ENCODE data around the gene AHDC1. TPM values are rescaled to one million over a fixed set of nuclear protein-coding genes. Genes with fewer than 3 reads are reported as not detected.
"Not testable (repeated sequence)": the region's sequence is repeated elsewhere in the genome, so short reads cannot be mapped to it uniquely, and the experiment has no call there.

The AHDC1 gene, protein sequence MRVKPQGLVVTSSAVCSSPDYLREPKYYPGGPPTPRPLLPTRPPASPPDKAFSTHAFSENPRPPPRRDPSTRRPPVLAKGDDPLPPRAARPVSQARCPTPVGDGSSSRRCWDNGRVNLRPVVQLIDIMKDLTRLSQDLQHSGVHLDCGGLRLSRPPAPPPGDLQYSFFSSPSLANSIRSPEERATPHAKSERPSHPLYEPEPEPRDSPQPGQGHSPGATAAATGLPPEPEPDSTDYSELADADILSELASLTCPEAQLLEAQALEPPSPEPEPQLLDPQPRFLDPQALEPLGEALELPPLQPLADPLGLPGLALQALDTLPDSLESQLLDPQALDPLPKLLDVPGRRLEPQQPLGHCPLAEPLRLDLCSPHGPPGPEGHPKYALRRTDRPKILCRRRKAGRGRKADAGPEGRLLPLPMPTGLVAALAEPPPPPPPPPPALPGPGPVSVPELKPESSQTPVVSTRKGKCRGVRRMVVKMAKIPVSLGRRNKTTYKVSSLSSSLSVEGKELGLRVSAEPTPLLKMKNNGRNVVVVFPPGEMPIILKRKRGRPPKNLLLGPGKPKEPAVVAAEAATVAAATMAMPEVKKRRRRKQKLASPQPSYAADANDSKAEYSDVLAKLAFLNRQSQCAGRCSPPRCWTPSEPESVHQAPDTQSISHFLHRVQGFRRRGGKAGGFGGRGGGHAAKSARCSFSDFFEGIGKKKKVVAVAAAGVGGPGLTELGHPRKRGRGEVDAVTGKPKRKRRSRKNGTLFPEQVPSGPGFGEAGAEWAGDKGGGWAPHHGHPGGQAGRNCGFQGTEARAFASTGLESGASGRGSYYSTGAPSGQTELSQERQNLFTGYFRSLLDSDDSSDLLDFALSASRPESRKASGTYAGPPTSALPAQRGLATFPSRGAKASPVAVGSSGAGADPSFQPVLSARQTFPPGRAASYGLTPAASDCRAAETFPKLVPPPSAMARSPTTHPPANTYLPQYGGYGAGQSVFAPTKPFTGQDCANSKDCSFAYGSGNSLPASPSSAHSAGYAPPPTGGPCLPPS (N-terminal part only)
- 10 to 100 TPM; 37.6 to 39.1 TPM for total RNA-seq
- long read RNA-seq, partial matches to known transcripts = 7 of 7 reads
- long read RNA-seq, other reads (novel, unspliced or antisense) = 0 of 7 reads

DNA sequence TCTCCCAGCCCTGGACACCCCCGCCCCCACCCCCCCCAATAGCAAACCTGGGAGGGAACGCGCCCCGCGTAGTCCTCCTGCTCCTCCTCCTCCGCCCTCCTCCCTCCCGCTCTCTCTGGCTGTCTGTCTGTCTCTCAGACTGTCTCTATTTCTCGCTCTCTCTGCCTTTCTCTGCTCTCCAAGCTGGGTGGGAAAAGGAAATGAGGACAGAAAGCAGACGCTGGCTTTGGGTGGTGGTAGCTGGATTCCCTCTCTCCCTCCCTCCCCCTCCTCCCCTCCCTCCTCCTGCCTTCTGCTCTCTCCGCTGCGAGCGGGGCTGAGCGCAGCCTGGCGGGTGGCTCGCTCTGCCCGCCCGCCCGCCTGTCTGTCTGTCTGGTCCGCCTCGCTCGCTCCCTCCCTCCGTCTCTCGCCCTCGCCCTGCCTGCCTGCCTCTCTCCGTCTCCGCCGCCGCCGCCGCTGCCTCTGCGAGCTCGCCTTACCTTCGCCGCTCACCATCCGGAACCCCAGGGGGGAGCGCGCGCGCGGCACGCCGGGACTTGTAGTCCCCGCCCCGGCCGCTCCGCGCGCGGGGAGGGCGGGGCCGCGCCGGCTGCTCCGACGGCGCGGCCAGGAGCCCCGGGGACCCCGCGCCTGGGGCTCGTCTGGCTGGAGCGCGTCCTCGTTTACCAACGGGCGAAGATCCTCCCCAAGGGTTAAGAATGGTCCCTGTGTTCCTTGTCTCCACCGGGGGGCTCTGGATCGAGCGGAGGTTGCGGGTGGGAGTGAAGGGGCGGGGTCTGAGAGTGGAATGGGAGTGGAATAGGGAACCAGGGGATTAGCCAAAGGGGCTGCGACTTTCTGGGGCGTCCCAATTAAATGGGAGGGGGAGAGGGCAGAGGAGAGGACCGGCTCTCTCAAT is at the start of gene AHDC1:
TSS of gene AHDC1 (minus strand) at position 464 of the 898 bp plus-strand sequence. CDS start 52,029 bp downstream, outside the sequence.
- DNase-seq (peak; percentile 94), ATAC-seq (peak; percentile 73 to 74)
- intact Hi-C loops (cut with DNase I) = loop anchor here (5.0 to 10.0 kb wide), 3 partner anchors 47 to 187 kb away; partner anchors contain the start of gene WASF2 (in 1 of the 2)

DNA sequence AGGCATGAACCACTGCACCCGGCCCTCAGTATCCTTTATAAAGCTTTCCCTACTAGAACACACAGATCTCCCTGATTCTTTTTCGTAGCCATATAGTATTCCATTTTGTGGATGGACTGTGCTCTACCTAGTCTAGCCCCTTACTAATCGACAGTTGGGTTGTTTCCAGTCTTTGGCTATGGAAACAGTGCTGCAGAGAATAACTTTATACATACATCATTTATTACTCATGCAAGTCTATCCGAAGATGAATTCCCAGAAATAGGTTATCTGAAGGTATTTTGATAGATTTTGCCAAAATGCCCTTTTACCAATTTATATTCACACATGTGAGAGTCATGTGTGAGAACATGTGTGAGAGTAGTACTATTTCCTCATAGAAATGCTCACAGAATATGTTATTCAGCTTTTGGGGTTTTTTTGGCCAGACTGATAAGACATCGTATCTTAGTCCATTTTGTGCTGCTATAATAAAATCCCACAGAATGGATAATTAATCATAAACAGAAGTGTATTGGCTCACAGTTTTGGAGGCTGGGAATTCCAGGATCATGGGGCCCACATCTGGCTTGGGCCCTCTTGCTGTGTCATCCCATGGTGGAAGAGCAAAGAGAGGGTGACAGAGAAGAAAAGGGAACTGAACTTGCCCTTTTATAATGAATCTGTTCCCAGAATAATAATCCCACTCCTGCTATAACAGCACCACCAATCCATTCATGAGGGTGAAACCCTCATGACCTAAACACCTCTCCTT is 48.3 kb upstream of the AHDC1 start:
- DNase-seq (no peak), ATAC-seq (no peak)
- intact Hi-C loops (cut with DNase I) = no loop called here

DNA sequence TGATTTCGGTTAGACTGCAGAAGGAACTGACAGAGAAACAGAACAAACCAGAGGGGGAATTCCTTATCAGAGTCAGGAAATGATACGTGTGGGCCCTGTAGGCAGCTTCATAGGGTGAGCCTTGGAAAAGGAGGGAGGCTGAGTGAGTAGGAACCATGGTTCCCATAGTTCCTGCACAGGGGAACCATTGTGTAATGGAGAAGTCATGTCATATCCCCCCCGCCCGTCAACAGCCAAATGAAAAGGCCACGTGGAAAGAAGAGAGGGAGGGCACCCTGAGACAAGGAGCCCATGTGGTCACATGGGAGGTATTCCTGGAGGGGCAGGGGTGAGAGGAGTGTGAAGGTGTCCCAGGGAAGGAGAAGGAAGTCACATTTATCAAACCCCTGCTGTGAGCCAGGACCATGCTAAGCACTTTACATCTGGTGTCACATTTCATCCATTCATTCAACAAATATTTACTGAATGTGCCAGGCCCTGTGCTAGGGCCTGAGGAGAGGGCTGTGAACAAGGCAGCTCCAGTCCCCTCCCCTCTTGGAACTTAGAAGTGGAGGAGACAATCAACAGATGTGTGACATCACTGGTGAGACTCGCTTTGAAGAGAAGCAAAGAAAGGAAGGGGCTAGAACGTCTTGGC is 46.7 kb upstream of the AHDC1 start:
- intact Hi-C loops (cut with DNase I) = no loop called here
- DNase-seq (no peak), ATAC-seq (peak; percentile 32 to 83)

DNA sequence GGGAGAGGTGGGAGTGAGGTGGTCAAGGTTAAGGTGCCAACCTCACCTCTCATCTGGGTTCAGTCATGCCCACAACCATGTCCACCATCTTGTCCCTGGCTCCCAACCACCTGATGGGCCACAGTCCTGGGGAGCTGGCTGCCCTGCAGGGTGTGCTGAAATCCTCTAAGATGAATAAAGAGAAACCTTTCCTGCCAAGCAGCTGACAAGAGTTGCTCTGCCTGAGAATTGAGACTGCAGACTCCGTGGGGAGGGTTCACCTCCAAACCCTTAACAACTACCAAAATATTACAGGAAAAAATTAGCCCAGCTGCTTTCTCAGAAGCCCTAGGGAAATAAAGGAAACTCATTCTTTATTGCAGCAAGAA is 46.2 kb upstream of the AHDC1 start:
- DNase-seq (no peak), ATAC-seq (peak in 1 of 2 donors; percentile 7)
- intact Hi-C loops (cut with DNase I) = no loop called here

DNA sequence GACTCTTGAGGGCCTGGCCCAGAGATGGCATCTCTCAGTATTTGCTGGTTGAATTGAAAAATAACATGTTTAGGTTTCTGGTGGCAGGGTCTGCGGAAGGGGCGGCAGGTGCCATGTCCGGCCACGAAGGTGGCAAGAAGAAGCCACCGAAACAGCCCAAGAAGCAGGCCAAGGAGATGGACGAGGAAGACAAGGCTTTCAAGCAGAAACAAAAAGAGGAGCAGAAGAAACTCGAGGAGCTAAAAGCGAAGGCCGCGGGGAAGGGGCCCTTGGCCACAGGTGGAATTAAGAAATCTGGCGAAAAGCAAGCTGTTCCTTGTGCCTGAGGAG is 45.3 kb upstream of the AHDC1 start:
- DNase-seq (no peak), ATAC-seq (no peak)
- intact Hi-C loops (cut with DNase I) = no loop called here

DNA sequence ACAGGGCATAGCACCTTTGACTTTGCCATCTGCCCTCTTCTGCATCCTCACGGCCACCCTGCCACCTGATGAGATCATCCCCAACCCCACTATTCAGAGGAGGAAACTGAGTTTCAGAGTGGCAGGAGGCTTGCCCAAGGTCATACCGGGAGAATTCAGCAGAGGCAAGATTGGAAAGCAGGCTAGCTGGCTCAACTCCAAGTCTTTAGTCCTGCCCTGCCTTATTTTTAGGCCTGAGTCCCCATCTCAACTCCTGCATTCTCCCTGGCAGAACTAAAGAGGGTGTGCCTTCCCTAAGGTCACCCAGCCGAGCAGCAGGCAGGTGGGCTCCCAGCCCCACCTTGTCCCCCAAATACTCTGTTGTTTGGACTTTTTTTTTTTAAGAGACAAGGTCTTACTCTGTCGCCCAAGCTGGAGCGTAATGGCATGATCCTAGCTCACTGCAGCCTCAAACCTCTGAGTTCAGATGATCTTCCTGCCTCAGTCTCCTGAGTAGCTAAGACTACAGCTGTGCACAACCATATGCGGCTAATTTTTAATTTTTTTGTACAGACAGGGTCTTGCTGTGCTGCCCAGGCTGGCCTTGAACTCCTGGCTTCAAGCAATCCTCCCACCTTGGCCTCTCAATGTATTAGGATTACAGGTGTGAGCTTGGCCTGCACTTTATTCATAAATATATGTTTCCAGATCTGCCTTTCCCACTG is 44.8 kb upstream of the AHDC1 start:
- DNase-seq (no peak), ATAC-seq (peak; percentile 20 to 60)
- intact Hi-C loops (cut with DNase I) = no loop called here

DNA sequence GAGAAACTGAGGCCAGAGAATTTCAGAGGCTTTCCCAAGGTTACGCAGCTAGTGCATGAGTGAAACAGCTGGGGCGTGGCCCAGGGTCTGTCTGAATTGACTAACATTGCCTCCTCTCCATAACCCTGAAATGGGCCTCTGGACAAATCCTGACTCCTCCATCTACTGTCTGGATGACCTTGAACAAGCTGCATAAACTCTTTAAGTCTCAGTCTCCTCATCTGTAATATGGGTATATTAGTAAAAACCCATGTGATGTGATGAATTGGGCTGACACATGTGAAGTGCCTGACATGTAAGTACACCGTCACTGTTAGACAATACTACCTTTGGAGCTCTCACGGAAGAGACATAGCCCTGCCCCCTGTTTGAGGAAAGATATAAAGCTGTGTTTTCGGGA is 43.4 kb upstream of the AHDC1 start:
- DNase-seq (no peak), ATAC-seq (no peak)
- intact Hi-C loops (cut with DNase I) = no loop called here

DNA sequence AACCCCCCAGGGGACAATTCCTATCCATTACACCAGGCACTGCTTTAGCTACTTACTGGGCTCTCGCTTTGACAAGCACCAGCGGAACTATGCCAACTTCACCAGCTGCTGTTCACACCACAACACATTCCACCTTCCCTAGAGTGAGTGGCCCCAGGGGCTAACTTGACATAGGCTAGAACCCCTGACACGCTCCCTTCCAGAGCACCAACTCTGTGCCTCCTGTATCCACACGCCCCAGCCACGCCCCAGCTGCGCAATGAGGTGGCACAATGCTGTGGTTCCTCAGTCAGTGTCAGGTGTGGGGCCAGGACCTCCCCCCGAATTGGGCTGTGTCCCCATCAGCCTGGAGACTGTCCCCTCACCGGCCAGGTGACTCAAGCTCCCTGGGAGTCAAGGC is 42.7 kb upstream of the AHDC1 start:
- peak; percentile 15 to 59 for ATAC-seq
- no peak for DNase-seq
- intact Hi-C loops (cut with DNase I) = no loop called here

DNA sequence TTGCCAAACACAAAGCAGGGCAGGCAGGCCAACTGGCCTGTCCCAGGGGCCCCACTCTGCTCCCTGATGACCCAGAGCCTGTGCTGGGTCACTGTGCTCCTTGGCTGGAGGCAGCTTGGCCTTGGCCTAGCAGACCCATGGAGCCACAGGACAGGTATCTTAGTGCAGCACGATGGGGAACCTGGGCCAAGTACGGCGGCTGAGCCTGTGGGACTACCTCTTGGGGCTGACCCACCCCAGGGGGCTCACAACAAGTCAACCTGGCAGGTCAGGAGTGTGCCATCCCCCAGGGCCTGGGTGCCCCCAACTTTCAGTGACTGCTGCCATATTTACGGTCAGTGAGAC is 41.1 kb upstream of the AHDC1 start:
- DNase-seq (no peak), ATAC-seq (no peak)
- intact Hi-C loops (cut with DNase I) = no loop called here

DNA sequence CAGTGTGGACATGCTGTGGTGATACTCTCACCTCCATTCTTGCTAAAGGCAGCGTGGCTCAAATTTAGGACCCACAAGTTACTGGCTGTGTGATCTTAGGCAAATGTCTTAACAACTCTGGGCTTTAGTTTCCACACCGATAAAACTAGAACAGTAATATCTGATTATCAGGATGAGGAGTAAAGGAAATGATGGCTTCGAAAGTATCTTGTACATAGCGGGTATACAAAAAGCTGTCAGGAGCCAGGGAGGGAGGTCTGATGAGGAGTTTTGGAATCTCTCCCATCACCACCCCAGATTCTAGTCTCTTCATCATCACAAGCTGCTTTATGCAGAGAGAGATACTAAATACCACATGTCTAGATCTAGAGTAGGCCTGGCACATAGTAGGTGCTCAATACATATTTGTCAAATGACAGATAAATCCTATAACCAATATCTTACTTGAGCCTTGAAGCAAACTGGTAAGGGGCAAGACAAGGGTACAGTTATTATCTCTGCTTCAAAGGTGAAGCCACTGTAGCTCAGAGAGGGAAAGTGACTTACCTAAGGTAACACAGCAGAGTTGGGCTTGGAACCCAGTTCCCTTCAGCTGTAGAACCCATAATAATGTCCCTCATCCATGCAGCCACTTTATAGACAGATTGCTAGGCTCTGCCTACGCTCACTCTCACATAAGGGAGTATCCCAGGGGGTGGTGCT is 40.6 kb upstream of the AHDC1 start:
- no peak for ATAC-seq
- intact Hi-C loops (cut with DNase I) = no loop called here
- no peak for DNase-seq

DNA sequence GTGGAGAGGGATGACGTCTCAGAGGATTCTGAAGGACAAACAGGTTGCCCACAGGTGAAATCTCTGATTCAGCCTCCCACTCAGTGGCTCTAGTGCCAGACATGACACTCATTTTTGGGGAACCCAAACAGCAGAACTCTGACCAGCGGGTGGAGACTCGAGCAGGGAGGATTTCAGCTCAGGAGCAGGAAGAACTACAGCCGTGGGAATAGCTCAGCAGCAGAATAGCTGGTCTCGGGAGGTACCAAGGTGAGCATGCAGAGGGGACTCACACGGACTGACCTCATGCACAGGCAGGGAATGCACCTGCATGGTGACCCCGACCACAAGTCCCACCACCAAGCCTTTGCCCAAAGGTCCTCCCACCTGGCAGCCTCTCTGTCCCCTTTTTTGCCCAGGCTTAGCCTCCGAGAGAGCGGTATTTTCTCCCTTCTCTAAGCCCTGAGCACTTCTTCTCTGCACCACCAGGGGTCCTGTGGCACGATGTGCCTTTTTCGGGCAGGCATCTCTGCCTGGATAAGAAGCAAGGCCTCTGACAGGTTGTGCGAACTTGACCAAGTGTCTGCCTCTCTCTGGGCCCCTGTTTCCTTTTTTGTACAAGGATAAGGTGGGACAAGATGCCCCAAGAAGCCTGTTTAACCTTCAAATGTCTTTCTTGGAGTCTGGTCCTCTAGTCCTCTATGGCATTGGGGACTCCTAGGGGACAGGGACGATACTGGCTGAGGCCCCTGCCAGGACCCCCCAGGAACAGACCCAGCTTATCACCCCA is 39.8 kb upstream of the AHDC1 start:
- ATAC-seq (peak; percentile 66 to 67), DNase-seq (peak; percentile 63)
- intact Hi-C loops (cut with DNase I) = no loop called here

DNA sequence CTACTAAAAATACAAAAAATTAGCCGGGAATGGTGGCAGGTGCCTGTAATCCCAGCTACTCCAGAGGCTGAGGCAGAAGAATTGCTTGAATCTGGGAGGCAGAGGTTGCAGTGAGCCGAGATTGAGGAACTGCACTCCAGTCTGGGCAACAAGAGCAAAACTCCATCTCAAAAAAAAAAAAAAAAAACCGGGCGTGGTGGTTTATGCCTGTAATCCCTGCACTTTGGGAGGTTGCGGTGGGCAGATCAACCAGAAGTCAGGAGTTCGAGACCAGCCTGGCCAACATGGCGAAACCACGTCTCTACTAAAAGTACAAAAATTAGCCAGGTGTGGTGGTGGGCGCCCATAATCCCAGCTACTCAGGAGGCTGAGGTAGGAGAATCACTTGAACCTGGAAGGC is 36.6 kb upstream of the AHDC1 start:
- intact Hi-C loops (cut with DNase I); DNase-seq; ATAC-seq: not testable (repeated sequence)

DNA sequence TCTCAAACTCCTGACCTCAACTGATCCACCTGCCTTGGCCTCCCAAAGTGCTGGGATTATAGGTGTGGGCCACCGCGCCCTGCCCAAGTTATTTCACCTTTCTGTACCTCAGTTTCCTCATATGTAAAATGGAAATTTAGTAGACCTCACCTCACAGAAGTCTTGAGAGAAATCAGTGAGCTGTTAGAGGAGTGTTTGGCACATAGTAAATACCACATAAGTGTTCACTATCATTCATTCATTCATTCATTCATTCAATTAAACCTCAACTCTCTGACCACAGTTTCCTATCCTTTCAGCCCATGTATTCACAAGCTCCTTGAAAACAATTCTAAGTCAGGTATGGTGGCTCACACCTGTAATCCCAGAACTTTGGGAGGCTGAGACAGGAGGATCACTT is 34.9 kb upstream of the AHDC1 start:
- ATAC-seq (no peak), DNase-seq (no peak)
- intact Hi-C loops (cut with DNase I) = no loop called here

DNA sequence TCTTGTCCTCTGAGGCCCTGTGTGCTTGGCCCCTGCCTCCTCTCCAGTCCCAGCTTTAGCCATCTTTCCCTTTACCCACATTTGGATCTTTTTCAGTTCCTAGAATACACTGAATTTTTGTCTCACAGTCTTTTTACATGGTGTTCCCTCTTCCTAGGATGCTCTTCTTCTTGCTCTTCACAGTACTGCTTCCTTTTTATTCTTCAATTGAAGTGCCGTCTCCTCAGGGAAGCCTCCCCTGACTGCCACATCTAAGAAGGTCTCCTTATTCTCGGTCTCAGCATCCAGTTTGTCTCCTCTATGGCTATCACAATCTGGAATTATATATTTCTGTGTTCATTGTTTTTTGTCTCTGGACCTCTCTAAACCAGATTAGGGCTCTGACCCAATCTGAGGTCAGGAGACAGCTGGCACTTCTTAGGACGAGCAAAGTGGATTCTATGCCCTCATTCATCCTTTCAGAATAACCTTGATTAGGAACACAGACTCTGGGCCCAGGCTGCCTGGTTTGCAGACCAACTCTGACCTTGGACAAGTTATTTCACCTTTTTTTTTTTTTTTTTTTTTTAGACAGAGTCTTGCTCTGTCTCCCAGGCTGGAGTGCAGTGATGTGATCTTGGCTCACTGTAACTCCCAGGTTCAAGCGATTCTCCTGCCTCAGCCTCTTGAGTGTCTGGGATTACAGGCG is 34.2 kb upstream of the AHDC1 start:
- DNase-seq = no peak
- ATAC-seq = no peak
- intact Hi-C loops (cut with DNase I) = no loop called here

DNA sequence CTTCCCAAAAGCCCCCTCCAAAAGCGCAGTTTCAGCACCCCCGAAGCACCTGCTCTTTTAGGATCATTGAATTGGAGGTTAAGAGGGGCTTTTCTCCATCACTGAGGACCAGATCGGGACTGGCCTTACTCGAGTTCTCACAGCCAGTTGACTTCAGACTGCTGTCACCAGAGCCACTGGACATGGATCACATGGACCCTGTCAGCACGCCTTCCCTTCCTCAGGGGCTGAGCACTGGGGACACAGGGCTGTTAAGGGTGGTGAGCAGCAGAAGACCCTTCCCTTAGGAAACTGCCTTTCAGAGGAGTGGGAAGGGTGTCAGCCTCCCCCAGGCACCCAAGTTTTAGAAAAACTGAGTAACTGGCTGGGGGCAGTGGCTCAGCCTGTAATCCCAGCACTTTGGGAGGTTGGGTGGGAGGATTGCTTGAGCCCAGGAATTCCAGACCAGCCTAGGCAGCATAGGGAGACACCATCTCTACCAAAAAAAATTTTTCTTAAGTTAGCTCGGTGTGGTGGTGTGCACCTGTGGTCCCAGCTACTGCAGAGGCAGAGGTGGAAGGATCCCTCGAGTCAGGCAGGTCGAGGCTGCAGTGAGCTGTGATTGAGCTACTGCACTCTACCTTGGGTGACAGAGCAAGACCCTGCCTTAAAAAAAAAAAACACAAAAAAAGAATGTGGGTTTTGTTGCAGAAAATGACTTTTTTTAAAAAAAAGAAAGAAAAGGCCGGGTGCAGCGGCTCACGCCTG is 31.6 kb upstream of the AHDC1 start:
- no peak for DNase-seq
- intact Hi-C loops (cut with DNase I) = no loop called here
- no peak for ATAC-seq

Data from left cardiac atrium (tissue), 4 donors.